CD4-positive, alpha-beta T cell treated with Interleukin-4 for 4 hours (primary cell): Measurements from ENCODE around the gene SCUBE1.
"Not testable (repeated sequence)": the region's sequence is repeated elsewhere in the genome, so short reads cannot be mapped to it uniquely, and the experiment has no call there.

Experiments
- DNase-seq: peaks from one replicate; pipeline ENCODE4 v3.0.0-alpha.2; 2020

Gene SCUBE1

DNA sequence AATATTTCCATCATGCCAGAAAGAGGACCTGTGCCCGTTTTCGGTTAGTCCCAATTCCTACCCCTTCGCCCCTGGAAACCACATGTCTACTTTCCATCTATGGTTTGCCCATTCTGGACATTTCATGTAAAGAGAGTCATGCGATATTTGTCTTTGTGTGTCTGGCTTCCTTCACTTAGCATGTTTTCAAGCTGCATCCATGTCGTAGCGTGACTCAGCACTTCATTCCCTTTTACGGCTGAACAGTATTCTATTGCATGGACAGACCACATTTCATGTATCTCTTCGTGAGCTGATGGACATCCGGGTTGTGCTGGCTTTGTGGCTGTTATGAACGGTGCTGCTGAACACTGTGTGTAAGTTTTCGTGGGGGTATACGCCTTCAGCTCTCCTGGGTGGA is 43.4 kb downstream of the SCUBE1 start:
- DNase-seq: no peak

DNA sequence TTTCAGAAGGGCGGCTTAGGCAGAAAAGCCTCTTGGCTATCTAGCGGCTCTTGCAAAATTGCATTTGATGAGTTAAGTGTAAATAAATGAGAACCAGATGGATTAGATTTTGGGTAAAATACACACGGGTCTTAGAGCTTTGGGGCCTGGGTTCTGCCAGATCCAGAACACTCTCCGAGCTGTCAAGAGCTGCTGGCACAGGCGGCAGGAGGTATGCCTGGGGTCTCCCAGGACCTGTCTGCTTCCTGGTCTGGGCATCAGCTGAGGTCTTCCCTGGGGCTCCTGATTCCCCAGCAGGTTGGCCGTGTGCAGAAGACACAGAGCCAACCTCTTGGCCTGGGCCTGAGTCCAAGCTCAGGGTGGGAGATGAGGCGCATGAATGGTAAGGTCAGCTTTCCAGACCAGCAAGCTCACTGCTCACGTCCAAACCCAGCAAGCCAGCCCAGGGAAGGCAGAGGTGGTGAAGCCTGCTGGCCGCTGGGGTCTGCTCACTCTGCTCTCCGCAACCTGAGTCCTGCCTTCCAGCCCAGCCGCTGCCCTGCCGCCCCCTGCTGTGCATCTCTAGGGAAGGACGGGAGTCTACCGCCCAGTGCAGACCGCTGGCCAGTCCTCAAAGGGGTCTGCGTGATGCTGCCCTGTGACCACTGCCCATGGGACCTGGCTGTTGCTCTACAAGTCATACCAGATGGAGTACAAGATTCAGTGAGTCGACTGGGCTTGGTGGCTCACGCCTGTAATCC is 44.9 kb downstream of the SCUBE1 start:
- DNase-seq: no peak

DNA sequence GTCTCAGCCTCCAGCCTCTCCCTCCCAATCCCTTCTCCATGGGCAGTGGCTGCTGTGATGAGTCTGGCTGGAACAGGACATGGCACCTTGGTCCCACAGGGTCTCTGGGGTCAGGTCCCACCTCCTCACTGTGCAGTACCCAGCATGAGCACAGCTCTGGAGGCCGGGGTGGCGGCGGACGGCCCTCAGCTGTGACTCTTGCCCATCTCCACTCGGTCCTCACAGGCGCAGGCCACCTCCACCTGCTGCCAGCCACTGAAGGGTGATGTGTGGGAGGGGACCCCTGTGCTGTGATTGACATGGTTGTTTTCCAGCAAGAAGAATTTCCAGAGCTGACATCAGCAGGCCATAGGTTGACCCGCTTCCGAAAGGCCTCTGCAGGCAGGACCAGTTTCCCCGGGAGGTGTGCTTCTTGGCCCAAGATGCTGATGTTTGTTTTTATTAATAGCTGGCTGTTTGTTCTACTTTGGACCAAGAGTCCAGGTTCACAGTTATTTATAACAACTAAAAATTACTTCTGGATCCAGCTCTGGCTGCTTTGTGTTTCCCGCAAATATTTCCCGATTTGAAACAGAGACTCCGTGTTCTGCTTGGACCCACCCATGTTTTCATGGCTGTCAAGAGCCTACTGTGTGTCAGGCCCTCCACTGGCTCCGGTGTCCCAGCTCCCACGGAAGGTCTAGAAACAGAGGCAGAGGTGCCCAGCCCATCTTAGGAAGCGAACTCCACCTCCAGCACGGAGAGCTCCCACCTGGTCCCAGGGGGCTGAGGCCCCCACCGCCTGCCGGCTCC is 45.7 kb downstream of the SCUBE1 start:
- no peak for DNase-seq

DNA sequence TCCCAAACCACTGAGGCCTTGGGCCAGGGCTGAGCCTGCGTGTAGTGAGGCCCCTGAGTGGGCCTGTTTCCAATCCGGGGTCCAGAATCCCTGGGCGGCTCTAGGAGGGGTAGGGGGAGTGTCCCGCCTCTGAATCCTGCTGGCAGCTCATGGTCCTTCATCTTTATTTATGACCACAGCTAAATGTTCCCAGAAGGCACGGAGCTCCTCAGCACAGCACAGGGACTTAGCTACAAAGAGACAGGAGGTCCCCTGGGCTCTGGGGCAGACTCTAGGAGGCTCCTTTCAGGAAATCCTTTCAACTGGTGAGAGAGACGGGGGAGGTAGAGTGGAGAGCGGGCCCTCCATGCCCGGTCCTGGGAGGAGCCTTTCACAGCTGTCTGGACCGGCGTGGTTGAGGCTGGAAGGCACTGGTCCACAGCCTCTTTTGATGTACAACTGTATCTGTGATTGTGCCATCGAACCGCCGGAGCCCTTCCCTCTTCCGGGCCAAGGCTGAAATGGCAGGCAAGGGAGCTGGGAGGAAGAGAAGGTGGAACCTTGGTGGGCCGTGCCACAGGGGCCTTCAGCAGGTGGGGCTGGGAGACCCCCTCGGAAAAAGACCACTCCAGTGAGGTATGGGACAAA is 46.8 kb downstream of the SCUBE1 start:
- no peak for DNase-seq

DNA sequence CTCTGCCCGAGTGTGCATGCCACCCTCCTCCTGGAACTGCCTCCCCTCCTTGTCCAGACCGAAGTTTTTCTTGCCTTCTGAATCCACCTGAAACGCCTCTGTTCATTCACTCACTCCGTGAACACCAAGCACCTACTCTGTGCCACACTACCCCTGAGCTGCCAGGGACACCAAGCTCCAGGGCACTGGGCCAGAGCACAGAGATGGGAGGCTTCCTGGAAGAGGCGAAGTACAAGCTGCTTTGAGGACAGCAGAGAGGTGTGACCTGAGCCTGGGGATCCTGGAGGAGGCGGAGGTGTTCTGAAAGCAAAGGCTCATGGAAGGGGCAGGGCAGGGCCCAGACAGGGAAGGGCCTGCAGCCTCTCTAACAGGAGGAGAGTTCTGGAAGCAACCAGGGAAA is 47.5 kb downstream of the SCUBE1 start:
- no peak for DNase-seq

DNA sequence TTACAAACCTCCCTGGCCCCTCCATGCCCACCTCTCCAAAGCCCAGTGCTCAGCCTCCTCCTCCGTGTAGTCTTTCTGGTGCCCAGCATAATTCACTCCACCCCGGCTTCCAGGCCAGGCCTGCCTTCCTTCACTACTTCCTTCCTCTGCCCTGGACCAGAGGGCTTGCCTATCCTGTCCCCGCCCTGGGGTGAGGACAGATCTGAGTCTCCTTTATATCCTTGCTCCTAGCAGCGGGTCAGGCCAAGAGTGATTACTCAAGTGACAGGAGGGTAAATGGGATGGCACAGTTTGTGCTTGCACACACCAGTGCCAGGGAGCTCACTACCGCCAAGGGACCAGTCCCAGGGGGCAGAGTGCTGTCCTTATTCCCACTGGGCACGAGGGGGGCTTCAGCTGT is 48.0 kb downstream of the SCUBE1 start:
- DNase-seq: no peak

DNA sequence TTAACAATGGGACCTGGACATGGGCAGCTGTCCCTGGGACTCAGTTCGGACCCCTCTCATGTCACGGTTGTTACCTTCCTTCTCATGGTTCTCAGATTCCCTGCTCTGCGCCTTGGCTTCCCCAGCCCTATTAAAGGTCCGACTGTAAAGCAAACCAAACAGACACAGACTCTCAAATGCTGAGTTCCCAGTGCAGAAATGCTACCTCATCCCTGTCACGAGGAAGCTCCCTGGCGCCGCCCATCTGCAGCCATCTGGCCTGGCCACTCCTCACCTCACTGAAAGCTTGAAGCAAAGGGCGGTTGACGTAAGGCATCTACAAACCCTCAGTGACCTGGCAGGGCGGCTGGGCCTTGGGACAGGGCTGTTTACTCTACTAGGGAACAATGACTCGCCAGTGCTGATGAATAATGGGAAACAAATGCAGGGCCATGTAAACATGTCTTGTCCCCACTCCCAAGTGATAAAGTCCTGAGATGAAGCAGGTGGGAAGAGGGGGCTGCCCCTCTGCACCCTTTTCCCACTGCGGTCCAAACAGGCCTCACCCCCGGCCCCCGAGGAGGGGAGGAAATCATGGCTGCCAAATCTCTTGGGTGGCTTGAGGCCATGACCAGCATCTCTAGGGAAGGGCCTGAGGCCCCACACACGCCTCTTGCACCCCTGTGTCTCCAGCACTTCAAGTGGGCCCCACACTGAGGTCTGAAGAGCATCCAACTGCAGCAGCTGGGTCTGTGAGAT is 49.3 kb downstream of the SCUBE1 start:
- no peak for DNase-seq

DNA sequence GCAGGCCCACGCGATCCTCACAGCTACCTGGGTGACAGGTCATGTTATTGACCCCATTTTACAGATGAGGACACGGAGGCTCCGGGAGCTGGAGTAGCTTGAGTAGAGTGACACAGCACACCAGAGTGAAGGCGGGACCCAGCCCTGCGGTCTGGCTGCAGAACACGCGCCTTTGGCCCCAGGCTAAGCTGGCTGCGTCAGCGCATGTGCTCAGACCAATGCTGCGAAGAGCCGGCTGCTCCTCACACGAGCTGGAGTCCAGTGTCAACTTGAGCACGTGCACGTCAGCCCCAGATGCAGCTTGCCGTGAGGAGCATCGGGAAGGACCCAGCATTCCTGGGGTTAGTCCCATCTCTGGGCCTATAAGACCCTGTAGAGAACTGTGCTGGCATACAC is 49.9 kb downstream of the SCUBE1 start:
- no peak for DNase-seq

DNA sequence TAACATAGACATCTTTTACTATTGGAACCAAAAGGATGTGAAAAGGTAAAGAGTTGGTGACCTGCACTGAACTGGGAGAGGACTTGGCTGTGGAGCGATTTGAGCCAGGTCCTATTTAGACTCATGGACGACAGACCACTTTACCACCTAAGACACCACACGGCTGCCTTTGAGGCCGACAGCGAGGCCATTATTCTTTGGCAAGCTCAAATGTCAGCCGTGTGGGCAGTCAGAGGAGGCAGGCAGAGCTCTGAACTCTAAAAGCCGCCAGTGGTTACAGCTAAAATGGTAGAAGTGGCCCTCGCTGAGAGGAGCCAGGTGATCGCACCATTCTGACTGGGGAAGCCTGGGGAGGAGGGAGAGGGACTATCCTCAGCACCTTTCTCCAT is 50.5 kb downstream of the SCUBE1 start:
- no peak for DNase-seq

DNA sequence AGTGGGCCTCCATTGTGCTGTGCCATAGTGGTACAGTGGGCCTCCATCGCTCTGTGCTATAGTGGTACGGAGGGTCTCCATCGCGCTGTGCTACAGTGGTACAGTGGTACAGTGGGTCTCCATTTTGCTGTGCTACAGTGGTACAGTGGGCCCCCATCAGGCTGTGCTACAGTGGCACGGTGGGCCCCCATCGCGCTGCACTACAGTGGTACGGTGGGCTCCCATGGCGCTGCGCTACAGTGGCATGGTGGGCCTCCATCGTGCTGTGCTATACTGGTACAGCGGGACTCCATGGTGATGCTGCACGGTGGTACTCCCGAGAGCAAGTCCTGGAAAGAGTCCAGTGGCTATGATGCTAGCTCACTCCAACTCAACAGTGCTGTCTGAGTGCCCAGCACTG is 51.8 kb downstream of the SCUBE1 start:
- DNase-seq: no peak

DNA sequence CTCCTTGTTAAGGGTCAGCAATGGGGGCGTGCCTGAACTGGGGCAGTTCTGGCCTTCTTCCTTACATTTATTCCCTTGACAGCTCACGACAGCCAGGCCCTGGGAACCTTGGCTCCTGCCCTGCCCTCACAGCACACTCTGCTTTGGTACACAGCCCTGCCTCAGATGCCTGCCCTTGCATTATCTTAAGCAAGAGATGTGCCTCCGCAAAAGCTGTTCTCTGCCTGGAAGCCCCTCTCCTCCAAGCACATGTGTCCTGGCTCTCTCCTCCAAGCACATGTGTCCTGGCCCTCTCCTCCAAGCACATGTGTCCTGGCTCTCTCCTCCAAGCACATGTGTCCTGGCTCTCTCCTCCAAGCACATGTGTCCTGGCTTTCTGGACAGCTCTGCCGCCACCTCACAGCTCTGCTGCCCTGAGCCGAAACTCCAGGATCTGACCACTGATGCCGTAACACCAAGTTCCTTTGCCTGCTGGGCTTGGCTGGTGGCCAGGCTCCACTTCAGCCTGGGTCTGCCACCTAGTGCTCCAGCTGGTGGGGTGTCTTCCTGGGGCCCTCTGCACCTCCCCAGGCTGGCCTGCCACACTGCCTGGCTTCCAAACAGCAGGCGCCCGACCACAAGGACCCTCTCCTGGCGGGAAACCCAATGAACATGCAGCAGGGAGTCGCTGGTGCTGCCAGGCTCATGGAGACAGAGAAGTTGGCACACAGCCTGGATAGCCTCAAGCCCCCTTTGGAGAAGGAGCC is 53.0 kb downstream of the SCUBE1 start:
- DNase-seq: no peak

DNA sequence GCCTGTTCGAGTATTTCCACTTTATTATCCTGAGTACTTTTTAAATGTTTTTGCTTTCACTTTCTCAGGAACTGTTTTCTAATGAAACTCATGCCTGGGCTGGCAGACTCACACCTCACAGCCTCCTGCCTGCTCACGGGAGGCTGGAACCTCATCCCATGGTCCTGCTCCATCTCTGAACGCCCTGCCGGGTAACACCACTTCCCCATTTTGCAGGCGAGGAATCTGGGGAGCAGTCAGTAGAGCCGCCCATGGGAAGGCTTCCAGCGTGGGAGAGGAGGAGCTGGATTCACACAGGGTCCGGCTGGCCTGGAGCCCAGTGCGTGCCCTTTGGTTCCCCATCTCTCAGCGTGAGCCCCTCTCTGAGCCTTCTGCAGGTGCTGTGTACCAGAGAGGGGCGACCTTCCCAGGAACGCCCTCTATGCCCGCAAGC is 53.6 kb downstream of the SCUBE1 start:
- DNase-seq: no peak

DNA sequence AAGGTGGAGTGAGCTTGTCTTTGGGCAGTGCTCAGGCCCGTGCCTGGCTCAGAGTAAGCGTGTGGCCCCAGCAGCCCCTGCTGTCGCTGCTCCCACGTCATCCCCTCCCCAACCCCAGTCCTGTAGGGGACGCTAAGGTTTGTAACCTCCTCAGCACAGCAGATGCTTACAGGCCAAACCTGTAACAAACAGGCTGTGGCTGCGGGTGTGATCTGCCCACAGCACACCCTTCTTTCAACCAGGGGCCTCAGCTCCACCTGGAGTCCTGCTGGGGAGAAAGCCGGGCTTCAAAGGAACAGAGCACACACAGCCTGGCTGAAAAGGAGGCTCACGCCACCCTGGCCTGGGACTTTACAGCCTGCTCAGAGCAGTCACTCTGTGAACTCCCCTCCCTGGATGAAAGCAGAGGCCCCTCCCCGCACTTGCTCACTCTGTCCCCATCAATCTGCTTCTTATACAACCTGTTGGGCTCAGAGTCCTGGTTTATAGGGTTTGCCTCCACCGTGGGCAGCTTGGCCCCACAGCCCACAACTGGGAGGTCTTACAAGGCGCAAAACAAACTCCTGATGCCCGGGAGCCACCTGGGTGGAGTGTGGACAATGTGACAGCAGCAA is 54.3 kb downstream of the SCUBE1 start:
- DNase-seq: no peak

DNA sequence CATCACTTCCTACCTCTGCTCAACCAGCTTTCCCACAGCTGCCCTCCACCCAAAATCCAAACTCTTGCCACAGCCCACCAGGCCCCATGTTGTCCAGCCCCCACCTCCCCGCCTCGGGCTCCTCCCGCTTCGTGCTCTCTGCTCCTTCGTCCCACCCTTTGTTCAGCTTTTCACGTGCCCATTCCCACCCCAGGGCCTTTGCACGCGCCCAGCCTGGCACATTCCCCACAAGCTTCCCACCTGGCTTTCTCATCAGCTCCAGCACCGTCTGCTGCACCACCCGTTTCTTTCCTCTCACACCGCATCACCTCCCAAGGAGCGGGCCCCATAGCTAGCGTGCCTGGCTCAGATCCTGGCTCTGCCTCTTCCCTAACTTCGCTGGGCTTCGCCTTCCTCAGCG is 54.8 kb downstream of the SCUBE1 start:
- DNase-seq: no peak

DNA sequence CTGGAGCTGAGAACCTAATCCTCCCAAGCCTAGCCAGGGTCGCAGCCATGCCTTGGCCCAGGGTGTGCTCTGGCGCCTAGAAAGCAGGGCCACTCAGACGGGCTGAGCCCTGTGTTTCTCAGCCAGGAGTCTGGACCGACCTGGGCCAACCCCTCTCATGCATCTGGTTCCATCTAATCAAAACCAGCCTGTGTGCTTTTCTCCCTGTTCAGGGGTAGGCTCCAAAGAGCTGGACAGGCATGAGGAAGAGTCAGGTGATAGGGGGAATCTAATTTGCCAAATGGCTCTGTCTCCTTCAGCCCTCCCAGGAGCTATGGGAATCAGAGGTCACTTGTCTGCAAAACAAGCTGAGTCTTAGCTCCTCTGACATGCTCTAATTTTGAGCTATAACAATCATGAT is 55.7 kb downstream of the SCUBE1 start:
- DNase-seq: no peak

DNA sequence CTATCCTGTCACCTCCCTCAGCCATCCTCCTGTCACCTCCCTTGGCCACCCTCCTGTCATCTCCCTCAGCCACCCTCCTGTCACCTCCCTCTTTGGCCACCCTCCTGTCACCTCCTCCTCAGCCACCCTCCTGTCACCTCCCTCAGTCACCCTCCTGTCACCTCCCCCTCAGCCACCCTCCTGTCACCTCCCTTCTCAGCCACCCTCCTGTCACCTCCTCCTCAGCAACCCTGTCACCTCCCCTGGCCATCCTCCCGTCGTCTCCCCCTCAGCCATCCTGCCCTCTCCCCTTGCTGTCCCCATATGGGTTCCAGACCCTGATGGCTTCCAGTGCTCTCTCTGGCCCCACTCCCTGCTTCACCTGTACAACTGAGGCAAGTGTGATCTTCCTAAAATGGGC is 61.8 kb downstream of the SCUBE1 start:
- no peak for DNase-seq

DNA sequence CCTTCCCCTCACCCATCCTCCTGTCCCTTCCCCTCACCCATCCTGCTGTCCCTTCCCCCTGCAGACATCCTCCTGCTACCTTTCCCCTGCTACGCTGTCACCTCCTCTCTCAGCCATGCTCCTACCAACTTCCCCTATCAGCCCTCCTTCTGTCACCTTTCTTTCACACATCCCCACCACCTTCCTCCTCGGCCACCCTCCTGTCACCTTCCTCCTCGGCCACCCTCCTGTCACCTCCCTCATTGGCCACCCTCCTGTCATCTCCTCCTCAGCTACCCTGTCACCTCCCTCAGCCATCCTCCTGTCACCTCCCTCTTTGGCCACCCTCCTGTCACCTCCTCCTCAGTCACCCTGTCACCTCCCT is 62.7 kb downstream of the SCUBE1 start:
- DNase-seq: not testable (repeated sequence)

DNA sequence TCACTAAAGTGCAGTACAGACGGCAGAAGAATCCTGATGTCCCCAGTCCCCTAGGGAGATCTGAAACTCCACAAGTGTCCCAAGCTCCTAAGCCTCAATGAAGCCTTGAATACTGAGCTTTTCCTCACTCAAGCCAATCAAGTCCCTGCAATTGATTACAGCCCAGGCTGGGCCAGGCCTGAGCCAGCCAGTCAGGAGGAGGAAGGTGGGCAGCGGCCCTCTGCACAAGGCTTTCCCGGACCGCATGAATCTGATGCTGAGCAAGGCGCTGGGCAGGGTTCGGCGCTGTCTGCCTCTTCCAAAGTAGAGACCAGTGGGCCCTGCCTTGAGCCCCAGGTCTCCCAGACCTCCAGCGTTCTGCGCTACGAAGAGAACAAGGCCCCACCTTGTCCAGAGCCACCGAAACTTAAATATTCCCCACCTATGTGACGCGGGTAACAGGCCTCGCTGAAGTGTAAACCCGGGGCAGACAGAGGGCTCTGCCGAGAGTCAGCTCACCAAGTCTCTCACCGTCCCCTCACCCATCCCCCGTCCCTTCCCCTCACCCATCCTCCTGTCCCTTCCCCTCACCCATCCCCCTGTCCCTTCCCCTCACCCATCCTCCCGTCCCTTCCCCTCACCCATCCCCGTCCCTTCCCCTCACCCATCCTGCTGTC is 63.2 kb downstream of the SCUBE1 start:
- DNase-seq: no peak

DNA sequence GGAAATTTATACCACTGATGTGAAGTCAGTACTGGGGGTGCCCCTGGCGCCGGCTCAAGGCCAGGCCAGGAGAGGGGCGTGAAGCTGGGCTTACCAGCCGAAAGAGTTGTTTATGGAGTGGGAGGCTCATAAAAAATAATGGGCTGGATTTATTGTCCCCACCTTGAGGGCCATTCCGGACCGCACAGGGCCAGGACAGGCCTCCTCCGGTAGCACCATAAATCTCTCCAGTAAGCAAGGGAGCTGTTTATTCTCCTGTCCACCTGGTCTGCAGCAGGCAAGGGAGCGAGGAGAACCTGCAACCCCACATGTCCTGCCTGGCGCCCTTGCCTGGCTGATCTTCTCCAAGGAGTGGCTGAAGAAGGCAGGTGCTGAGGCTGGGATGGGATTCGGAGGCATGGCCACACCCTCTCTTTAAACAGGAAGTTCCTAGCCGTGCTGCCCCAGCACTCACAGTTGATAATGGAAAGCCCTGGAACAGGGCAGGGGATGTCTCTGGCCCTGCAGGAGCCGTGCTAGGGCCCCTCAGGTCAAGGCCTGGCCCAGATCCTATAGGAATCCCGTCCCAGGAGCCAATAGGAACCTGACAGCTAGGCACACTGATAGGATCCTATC is 65.1 kb downstream of the SCUBE1 start:
- DNase-seq: no peak

DNA sequence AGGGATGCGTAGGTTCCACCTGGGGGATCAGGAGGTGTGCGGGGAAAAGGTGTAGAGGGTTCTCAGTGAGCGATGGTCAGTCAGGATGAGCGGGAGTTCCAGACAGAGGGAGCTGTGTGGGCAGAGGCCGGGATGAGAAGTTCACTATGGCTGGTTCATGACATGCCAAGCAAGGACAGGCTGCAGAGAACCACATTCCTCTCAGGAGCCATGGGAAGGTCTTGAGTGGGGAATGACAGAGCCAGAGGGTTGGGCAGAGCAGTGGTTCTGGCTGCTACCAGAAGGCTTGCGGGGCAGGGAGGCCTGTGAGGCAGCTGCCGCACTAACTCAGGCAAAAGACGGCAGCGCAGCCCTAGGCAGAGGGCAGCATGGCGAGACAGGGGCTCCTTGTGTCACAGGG is 66.1 kb downstream of the SCUBE1 start:
- no peak for DNase-seq

DNA sequence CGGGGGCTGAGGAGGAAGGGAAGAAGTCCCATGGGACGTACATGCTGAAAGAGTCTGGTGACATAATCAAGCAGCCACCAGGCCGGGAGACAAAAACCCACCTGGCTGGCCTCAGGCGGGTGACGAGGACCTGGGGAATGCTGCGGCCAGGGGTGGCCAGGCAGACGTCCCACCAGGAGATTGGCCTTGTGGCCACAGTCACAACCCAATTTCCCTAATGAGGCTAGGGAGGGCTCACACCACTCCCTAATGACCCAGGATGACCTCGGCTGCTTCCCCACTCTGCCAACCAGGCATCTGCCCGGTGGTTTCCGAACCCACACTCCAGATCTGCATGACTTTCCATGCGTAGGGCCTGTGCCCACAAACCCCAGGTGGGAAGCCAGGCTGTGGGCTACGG is 66.9 kb downstream of the SCUBE1 start:
- no peak for DNase-seq
